ENCODE results near the gene CARS2.

GRCh38 chr13:110645750-110646149, 60.2 kb downstream of the CARS2 start:
- TF ChIP-seq CTCF (IDR thresholded peaks at IDR 0.05) (no peak), POLR2A (IDR thresholded peaks at IDR 0.05; ENCODE audit: low read length) (no peak)
